Fibroblast of skin of left quadriceps (primary cell): ENCODE data around the gene FYCO1.
A peak's percentile ranks its signal among the peaks of the same experiment; 100 is the strongest.

Experiments
- DNase-seq, 2 experiments: peaks; one replicate each; pipeline ENCODE4 v3.0.0-alpha.2; 2013; ENCODE audit warnings: low read depth in 2 of 2

FYCO1 gene

DNA sequence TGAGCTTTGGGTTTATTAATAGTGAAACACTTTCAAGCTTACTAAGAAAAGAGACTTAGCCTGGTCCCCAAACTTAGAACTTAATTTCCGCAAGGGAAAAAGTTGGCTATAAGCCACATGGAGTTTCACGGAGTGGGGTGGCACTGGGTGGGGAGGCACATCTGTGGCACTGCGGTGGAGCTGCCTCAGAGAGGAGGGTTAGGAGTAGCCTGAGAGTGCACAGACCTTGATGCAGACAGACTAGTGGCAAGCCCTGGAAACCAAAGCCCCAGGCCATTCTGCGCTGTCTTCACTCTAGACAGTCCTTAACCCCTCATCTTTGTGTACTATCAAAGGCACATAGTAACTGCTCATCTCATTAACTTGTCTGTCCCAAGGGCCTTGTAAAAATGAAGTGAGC lies 30.4 kb downstream of the FYCO1 start:
- DNase-seq: no peak

DNA sequence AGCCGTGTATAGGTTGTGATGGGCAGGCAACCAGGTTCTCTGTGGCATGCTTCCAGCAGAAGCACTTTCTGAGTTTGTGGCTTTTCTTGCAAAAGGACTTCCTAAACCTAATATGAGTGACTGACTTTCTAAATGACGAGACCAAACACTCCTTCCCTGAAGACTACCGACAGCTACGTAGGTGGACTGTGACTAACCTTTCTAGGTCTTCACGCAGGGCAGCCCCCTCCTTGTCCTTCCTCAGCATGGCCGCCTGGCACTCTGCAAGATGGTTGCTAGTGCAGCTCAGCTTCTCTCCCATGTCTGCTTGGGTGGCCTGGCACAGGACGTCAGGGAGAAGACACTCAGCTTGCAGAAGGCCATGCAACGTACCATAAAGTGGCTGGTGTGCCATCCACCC lies 31.5 kb downstream of the FYCO1 start:
- DNase-seq: no peak

DNA sequence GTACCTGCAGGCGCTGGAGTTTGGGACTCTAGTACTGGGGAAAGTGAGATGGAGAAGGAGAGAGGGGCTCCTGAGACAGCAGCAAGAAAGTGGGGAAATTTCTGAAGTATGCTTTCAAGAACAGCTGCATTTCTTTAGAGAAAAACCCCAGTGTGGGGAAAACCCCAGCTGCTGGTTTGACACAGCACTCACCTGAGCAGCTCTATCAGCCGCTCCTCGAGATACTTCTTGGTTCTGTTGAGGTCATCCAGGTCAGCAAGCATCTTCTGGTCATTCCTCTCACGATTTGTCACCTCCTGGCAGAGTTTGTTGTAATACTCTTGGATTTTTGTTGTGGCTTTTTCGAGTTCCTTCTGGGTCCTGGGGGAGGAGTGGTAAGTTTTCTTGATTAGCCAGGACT lies 33.6 kb downstream of the FYCO1 start:
- DNase-seq: no peak

DNA sequence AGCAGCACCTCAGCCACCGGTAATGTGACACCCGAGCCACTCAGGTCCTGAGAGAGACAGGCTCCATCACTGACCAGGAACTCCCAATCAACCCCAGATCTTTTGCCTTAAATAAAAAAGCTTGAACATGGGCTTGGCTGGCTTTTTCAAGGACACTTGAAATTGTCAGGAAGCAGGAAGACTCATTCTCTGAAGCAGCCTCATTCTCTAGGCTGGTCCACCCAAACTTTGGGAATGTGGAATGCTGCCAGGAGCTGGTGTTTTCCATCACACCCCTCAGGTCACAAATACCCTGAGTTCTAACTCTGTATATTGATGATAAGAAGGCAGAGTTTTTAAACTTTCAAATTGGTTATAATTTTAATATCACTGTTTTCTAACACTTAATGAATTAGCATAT lies 35.3 kb downstream of the FYCO1 start:
- no peak for DNase-seq

DNA sequence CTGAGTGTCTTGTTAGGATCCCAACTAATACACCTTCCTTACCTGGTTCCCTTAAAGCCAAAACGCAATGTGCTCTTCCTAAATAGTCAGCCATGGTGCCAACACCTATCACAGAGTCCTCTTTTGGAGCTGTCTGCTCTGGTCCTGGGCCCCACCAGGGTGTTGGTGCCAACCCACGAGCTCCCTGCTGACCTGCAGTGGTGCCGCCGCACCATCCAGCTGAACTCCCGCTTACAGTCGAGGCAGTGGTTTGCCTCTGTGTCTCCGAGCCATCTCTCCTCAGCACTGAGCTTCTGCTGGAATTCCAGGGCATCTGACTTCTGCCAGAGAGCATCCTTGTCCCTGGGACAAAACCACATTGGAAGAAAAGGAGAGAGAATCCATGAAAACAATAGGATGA lies 36.4 kb downstream of the FYCO1 start:
- no peak for DNase-seq

DNA sequence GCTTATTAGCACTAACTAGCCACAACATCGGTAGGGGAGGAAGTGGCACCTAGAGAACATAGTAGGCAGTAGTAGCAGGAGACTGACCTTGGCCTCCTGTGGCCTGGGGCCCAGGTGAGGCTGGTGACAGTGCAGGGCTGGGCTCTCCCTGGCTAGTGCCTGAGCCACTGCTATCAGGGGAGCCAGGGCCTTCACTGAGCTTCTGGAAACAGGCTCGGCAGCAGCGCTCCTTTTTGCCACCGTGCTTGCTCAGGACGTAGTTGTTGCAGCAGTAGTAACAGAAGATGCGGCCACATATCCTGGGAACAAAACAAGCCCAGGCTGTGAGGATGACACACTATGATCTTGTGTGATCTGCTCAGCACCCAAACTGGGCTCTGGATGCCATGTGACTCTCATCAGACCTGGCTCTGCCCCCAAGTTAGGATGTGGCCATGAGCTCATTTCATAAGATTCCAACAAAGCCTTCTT lies 37.3 kb downstream of the FYCO1 start:
- no peak for DNase-seq

DNA sequence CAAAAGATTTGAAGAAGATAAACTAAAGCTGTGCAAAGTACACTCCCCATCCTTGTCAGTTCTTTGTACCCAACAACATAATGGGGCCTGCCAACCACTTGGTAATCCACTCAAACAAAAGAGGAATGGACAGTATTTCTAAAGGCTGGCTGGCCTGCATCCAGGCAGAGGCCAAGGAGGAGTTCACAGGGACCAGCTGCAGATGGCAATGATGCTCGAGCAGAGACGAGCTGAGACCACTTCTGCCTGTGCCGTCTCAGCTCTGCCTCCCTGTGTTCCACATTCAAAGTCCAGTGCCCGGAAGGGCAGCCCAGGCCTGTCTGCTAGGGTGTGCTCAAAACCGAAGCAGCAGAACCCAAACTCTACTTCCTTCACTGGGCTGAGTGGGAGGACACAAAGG lies 38.0 kb downstream of the FYCO1 start:
- DNase-seq: no peak

DNA sequence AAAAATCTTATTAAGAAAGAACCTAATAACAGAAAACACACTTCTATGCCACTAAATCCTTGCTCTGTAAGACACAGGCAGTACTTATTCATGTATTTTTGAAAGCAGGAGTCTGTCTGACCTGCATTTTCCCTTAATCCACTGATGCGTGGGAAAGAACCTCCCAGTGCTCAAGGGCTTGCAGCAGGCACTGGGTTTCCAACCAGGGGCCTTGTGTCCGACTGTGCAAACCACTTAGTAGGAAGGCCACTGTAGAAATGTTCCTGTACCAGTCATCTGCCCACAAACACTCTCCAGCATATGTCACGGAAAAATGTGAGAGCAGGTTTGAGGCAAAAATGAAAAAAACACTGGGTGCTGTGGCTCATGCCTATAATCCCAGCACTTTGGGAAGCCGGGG lies 39.9 kb downstream of the FYCO1 start:
- DNase-seq: no peak

DNA sequence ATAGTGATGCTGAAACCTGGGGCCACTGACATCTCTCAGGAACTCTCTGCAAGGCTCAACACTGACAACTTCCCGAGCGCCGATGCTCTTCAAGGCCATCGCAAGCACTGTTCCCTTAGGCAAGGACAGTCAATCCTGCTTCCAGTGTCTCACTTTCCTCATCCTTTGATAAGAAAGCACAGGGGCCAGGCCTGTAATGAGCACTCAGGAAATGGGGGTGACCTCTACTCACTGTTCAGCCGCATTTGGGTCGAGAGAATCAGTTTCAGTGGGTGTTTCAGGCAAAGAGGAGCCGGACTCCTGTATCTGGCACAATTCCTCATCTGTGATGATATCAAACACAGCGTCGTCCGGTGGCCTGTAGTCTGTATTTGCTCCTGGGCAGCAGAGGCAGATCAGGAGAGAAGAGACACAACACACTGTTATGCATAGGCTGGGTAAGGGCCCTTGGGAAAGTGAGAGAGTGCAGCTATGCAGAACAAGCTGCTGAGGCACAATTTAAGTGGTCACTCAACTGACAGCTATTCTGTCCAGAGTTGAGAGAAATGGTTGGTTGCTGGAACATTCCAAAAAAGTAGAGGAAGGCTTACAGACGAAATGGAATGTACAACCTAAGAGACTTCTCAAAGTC lies 40.5 kb downstream of the FYCO1 start:
- DNase-seq: no peak

DNA sequence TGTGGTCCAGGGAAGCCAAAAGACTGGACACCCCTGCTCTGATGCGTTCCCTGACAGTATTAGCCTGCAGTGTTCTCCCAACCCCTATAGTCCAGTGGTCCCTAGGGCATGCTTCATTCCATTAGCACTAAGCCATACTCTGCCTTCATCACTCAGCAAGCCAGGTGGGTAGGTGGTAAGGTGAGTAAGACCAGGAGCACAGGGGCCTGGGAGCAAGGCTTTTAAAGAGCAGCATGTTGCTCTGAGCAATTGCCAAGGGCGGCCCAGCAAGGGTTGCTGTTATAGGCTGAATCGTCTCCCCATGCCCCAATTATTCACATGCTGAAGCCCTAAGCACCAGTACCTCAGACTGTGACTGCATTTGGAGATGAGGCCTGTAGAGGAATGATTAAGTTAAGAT lies 41.3 kb downstream of the FYCO1 start:
- DNase-seq: no peak

DNA sequence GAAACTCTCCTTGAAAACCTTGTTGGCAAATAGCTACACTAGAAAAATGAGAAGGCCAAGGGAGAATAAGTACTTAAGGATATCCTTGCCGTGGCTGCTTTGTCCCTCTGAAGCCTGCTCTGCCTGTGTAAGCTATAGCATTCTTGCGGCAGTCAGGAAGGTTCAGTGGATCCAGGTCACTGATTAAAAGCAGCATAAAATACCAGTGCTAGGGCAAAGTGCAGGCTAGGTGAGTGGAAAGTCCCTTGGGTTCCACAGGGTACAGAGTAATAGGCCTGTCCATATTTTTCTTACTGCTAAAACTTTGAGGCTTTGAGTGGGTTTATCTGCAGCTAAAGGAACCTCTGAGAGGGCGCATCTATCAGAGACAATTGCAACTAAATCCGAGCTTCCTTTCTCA lies 42.1 kb downstream of the FYCO1 start:
- DNase-seq: no peak

DNA sequence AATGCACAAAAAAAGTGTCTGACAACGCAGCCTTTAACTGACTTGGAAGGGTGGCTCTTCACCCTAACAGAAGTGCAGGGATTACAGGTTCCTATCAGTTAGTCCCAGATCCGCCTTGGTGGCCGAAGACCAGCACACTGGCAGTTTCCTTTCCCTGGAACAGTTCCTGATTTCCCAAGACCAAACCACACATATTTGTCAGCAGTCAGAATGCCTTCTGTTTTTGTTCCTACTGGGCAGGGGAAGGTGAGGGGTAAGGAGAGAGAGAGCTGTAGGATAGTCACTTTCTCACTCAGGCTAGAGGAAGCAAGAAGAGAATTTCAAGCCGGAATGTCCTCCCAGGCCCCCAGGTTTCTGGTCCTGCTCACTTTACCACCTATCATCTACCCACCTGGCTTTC lies 43.2 kb downstream of the FYCO1 start:
- DNase-seq: no peak

DNA sequence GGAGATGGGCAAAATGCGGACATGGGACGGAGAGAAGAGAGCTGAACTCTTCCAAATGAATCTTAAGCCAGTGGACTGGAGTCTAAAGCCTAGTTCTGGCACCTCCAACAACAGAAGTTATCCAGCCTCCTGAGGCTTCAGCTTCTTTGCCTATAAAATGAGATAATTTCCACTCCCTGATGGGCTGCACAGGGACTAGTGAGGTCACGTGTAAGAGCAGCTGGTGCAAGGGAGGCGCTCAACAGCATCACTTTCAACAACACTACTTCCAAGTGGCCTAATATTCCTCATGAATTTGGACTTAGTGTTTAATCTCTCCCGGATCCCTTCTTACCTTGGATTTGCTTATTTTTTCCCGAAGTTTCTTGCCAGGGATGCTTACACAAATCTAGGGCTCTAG lies 43.7 kb downstream of the FYCO1 start:
- DNase-seq: no peak

DNA sequence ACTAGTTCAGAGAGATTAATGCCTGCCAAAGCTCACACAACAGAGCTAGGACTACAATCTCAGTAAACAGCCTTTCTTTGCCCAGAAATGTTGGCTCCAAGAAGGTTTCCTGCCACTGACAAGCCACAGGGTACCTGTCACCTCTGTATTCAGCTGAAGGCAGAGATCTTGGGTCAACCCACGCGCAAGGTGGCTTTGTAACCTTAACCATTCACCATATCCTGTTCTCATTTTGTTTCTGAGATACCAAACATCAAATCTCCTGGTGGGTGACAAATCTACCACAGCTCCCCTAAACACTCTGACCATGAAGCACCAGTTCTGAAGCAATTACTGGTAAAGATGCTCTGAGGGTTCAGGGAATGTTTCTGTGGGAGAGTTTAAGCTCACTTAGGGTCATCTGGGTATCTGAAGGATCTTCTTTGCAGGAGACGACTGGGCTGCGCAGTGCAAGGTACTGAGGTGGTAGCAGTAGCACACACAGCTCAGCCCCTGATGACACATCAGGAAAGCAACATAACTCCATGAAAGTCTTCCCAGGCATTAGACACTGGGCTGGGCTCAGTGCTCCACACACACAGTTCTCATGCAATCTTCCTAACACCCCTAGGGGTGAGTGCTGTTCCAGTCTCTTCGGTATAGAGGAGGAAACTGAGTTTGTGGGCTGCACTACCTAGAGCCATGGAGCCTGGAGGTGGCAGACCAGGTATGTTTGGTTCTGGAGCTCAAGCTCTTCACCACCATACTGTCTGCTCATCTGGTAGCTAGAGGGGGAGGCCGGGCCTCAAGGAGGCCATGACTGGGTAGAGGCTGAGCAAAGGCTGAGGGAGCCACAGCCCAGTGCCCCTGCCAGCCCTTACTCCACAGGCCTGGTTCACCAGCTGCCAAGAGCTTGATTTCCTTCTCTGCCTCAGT lies 44.7 kb downstream of the FYCO1 start:
- no peak for DNase-seq

DNA sequence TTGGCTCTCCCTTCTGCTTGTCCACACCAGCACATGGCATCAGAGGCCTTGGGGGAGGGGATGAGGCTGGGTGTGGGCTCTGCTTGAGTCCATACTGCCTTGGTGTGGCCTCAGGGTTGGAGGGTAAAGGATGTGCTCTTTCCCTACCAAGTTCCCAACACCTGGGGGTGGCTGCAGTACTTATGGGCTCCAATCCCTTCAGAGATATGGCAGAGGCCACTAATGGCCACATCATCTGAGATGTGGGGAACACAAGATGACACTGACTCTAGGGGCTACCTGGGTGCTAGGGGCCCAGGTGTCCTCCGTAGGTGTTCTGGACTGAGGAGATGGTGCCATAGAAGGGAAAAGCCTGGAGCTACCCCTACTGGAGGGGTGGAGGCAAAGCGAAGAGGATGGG lies 45.5 kb downstream of the FYCO1 start:
- DNase-seq: no peak

DNA sequence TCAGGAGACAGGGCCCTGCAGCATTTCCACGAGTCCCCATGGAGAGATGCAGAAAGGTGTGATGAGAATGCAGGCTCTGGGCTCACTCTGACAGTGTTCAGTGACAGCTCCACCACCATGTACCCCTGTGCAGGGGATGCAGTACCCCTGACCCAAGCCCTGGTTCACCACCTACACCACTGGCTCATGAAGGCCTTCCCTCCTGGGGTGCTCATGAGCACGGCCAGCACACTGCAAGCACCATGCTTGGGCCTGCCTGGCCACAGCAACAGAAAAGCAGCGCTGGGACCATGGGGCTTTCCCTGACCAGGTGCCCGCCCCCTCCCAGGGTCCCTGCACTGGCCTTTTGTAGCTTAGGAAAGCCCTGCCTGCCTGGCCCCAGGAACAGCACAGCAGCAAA lies 46.2 kb downstream of the FYCO1 start:
- no peak for DNase-seq

DNA sequence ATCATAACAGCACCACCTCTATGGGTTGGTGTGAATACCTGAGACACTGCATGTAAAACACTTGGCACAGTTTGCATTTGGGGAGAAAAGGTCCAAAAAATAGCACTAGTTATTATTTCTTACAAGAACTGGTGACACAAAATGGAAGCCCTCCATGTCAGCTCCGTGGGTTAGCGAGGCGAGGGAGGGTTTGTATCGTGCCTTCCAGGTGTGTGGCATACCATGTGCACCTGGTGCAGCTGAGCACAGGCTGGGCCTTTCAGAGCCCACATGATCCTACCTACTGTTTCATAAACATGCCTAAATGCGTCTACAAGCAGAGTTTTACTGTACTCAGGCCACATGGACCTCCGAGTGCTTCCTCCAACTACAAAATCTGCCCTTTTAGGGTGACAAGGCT lies 46.7 kb downstream of the FYCO1 start:
- no peak for DNase-seq

DNA sequence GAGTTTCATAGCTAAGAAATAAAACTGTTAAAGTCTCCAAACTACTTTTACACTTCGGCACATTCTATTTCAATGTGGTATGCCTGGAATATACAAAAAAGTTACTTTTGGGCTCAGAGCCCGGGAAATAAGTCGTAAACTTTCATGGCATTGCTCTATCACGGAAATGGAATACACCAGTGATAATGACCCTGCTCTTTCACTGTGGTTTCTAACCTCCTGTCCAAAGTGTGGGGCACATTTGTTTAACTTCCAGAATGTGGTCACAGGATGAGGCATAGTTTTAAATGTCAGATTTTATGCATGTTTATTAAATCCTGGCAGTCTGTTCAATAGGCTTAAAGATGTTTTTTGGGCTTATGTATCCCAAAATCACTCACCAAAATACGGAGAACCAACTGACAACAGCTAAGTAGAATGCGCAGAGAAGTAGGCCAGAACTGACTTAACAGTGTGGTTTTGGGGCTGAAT lies 47.3 kb downstream of the FYCO1 start:
- peak; percentile 74 to 81 for DNase-seq

DNA sequence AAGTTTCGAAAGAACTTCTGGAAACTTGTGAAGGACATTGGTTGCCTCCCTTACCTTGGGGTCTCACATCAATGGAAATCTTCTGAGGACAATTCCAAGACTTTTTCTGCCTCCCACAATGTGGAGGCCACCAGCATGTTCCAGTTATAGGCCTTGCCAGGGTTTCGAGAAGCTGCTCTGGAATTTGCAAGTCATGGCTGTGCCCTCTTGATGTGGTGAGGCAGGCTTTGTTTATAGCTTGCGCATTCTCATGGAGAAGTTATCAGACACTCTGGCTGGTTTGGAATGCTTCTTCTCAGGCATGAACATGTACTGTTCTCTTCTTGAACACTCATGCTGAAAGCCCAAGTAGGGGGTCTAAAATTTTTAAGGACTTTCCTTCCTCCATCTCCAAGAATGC lies 48.3 kb downstream of the FYCO1 start:
- no peak for DNase-seq

DNA sequence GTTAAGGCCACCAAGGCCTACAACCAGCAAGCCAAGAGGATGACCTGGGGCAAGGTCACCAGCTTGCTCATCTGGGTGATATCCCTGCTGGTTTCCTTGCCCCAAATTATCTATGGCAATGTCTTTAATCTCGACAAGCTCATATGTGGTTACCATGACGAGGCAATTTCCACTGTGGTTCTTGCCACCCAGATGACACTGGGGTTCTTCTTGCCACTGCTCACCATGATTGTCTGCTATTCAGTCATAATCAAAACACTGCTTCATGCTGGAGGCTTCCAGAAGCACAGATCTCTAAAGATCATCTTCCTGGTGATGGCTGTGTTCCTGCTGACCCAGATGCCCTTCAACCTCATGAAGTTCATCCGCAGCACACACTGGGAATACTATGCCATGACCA lies 48.7 kb downstream of the FYCO1 start:
- DNase-seq: no peak

DNA sequence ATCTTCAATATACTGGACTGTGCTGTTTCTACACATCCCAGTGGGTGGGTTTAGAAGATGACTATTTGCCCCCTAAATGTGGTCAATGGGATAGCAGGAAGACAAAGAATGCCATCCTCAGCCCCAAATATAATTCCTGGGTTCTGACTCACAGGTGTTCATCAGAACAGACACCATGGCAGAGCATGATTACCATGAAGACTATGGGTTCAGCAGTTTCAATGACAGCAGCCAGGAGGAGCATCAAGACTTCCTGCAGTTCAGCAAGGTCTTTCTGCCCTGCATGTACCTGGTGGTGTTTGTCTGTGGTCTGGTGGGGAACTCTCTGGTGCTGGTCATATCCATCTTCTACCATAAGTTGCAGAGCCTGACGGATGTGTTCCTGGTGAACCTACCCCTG lies 49.3 kb downstream of the FYCO1 start:
- no peak for DNase-seq

DNA sequence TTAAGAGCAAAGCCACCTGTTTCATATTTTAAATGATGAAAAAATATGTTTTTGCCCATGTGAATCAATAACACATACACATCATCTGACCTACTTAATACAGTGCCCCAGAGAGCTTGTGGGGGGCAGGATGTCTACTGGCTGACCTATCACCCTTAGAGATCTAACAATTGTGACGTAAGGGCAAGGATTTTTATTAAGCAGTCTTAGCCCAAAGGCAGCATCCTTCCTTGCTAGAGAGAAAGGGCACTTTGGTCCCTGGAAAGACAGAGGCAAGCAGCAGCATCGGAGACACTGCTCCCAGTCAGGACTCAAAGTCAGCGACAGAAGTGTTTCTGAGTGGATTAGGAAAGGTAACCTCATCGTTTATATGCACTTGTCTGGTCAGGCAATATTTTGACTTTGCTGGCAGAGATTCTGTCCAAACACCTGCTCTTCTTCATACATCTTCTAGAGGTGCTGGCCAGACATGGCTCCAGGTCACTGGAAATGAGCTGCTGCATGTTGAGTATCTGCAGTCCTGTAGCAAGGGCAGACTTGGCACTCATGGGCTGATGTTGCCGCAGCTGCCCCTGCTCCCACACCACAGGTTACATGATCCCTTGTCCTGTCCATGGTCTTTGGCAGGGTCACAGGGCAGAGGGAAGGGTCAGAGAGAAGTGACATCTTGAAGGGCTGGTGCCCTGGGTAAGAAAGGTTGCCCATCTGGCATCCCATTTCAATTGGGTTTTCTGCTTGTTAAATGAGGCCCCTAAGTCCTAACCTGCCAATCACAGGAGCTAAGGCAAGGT lies 50.6 kb downstream of the FYCO1 start:
- DNase-seq: no peak
